ENCODE results near the gene GIGYF1. TPM values are rescaled to one million over a fixed set of nuclear protein-coding genes. Genes with fewer than 3 reads are reported as not detected.
A peak's percentile ranks its signal among the peaks of the same experiment; 100 is the strongest.

GIGYF1 gene
- total RNA-seq, 2 donors from 2014 or later, result 37.0 to 82.2 TPM

GRCh38 chr7:100691676-100692577 is 2.1 kb downstream of the GIGYF1 start:
- Histone ChIP-seq H3K9me3 (no peaks in the 10 kb centered on the region), H3K27me3 (replicated peaks; ENCODE audit: insufficient read depth) (no peaks in the 10 kb centered on the region), H3K4me1 (replicated peaks) (peaks cover 13% of the 10 kb centered on the region), H3K4me3 (peak overlapping the region in 1 of 2 donors; percentile 96), H3K27ac (peak overlapping the region in 1 of 2 donors; percentile 88), H3K36me3 (peaks cover 6 to 17% of the 10 kb centered on the region in 2 donors)
- TF ChIP-seq POLR2A (IDR thresholded peaks at IDR 0.05), result no peak
- TF ChIP-seq POLR2AphosphoS5 (IDR thresholded peaks at IDR 0.05), result peak; percentile 71
- peak; percentile 86 to 93 (median 92) for TF ChIP-seq CTCF (IDR thresholded peaks at IDR 0.05)
- 18% methylated on average over 28 of the region's 28 CpGs for WGBS
- intact Hi-C loops (cut with DNase I), result loop anchor here (2.0 to 5.0 kb wide), 4 partner anchors 80 to 225 kb away; partner anchors contain the start of genes FBXO24, LRCH4 and MOSPD3
- peak; percentile 76 for DNase-seq (ENCODE audit: low spot score)

- TF ChIP-seq CTCF (IDR thresholded peaks at IDR 0.05) (no peak), POLR2A (IDR thresholded peaks at IDR 0.05) (no peak), POLR2AphosphoS5 (IDR thresholded peaks at IDR 0.05) (no peak)
- 75% methylated on average over 18 of the region's 18 CpGs for WGBS
- Histone ChIP-seq H3K4me3 (no peak overlapping the region), H3K27me3 (replicated peaks; ENCODE audit: insufficient read depth) (no peaks in the 10 kb centered on the region), H3K36me3 (peaks cover 15 to 40% of the 10 kb centered on the region in 2 donors), H3K4me1 (replicated peaks) (peaks cover 13% of the 10 kb centered on the region), H3K27ac (no peak overlapping the region), H3K9me3 (no peaks in the 10 kb centered on the region)
- DNase-seq (ENCODE audit: low spot score), result no peak
- intact Hi-C loops (cut with DNase I), result loop anchor here (2.0 to 5.0 kb wide), 4 partner anchors 77 to 222 kb away; partner anchors contain the start of genes FBXO24, LRCH4 and MOSPD3
These were observed 4.6 kb downstream of the GIGYF1 start for GRCh38 chr7:100689230-100690135.

GRCh38 chr7:100688326-100688860 is 5.7 kb downstream of the GIGYF1 start:
- WGBS, result 77% methylated on average over 16 of the region's 16 CpGs
- H3K4me1 ChIP-seq (replicated peaks), result peaks cover 13% of the 10 kb centered on the region
- TF ChIP-seq POLR2A (IDR thresholded peaks at IDR 0.05), result no peak
- TF ChIP-seq POLR2AphosphoS5 (IDR thresholded peaks at IDR 0.05), result no peak
- no peak for TF ChIP-seq CTCF (IDR thresholded peaks at IDR 0.05)
- no peak for DNase-seq (ENCODE audit: low spot score)
- H3K9me3 ChIP-seq, result no peaks in the 10 kb centered on the region
- no peak overlapping the region for H3K4me3 ChIP-seq
- H3K27me3 ChIP-seq (replicated peaks; ENCODE audit: insufficient read depth), result no peaks in the 10 kb centered on the region
- intact Hi-C loops (cut with DNase I), result no loop called here
- H3K27ac ChIP-seq, result no peak overlapping the region
- H3K36me3 ChIP-seq, result peaks cover 21 to 51% of the 10 kb centered on the region in 2 donors

- WGBS, result 68% methylated on average over 22 of the region's 25 CpGs
- no peak overlapping the region for H3K27ac ChIP-seq
- TF ChIP-seq POLR2AphosphoS5 (IDR thresholded peaks at IDR 0.05) (no peak), CTCF (IDR thresholded peaks at IDR 0.05) (no peak), POLR2A (IDR thresholded peaks at IDR 0.05) (no peak)
- no peak for DNase-seq (ENCODE audit: low spot score)
- peaks cover 11% of the 10 kb centered on the region for H3K4me1 ChIP-seq (replicated peaks)
- no peak overlapping the region for H3K4me3 ChIP-seq
- peaks cover 23 to 57% of the 10 kb centered on the region in 2 donors for H3K36me3 ChIP-seq
- no peaks in the 10 kb centered on the region for H3K9me3 ChIP-seq
- no peaks in the 10 kb centered on the region for H3K27me3 ChIP-seq (replicated peaks; ENCODE audit: insufficient read depth)
- intact Hi-C loops (cut with DNase I), result no loop called here
These were observed 6.2 kb downstream of the GIGYF1 start for GRCh38 chr7:100687751-100688300.
